RWPE1 (cell line): ENCODE results near the gene HNRNPA0.
"Not testable (repeated sequence)": the region's sequence is repeated elsewhere in the genome, so short reads cannot be mapped to it uniquely, and the experiment has no call there.

Experiments
- CTCF ChIA-PET: fragments of 350-600 bp; sonication (Branson Sonifier 250); formaldehyde crosslinking; extraction: SDS; loops from one replicate; lab custom pipeline; 2021; lab: Yijun Ruan, JAX
- POLR2A ChIA-PET: fragments of 400-600 bp; formaldehyde crosslinking; extraction: SDS; loops from one replicate; lab custom pipeline; 2020; ENCODE audit warnings: antibody characterized with exemption; ENCODE audit not compliant: low non-redundant PET; lab: Yijun Ruan, JAX
- DNase-seq: peaks from one replicate; pipeline ENCODE4 v3.0.0; 2012; ENCODE audit warnings: low spot score
- H3K27ac ChIP-seq: fragments of 450-650 bp; 2 replicates; pipeline ENCODE4 v1.5.1; 2017
- TF ChIP-seq, protein P1 (sequence below): fragments of 450-650 bp; conservative IDR thresholded peaks from 2 replicates; pipeline ENCODE4 v1.5.1; 2017; ENCODE audit warnings: low read depth, mild to moderate bottlenecking

Gene HNRNPA0

DNA sequence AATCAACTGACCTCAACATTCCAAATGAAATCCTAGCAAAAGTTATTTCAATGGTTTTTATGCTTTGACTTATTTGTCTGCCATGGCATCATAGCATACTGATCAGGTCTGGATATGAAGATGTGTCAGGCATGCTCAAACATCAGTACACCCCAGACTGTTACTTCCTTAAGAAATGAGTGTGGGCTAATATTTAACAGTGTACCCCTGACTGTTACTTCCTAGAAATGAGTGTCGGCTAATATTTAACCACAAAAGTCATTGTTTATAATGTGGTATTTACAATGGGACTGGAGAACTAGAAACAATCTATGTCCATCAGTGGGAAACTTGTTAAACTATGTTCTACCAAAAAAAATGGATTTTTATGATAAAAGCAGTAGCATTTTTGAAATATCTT lies 38.1 kb upstream of the HNRNPA0 start:
- CTCF ChIA-PET: interaction anchor here (0.6 kb wide), 1 partner anchor 85 kb away, joined by 3 read pairs; no protein-coding TSS in a partner anchor
- POLR2A ChIA-PET: no interaction called here
- TF ChIP-seq, protein P1, sequence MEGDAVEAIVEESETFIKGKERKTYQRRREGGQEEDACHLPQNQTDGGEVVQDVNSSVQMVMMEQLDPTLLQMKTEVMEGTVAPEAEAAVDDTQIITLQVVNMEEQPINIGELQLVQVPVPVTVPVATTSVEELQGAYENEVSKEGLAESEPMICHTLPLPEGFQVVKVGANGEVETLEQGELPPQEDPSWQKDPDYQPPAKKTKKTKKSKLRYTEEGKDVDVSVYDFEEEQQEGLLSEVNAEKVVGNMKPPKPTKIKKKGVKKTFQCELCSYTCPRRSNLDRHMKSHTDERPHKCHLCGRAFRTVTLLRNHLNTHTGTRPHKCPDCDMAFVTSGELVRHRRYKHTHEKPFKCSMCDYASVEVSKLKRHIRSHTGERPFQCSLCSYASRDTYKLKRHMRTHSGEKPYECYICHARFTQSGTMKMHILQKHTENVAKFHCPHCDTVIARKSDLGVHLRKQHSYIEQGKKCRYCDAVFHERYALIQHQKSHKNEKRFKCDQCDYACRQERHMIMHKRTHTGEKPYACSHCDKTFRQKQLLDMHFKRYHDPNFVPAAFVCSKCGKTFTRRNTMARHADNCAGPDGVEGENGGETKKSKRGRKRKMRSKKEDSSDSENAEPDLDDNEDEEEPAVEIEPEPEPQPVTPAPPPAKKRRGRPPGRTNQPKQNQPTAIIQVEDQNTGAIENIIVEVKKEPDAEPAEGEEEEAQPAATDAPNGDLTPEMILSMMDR: no peak
- no peak for DNase-seq
- no peak overlapping the region for H3K27ac ChIP-seq

DNA sequence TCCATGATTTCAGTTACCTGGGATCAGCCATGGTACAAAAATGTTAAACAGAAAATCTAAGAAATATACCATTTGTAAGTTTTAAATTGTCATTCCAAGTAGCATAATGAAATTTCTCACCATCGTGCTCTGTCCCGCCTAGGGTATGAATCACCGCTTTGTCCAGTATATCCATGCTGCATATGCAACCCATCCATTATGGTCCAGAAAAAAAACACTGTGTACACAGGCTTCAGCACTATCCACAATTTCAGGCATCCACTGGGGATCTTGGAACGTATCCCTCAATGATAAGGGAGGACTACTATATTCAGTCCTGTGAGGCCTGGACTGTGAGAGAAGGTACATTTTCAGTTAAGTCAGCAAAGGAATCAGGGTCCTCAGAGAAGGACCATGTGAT lies 37.6 kb upstream of the HNRNPA0 start:
- TF ChIP-seq, protein P1: no peak
- ChIA-PET POLR2A (no interaction called here), CTCF (no interaction called here)
- DNase-seq: no peak
- no peak overlapping the region for H3K27ac ChIP-seq

DNA sequence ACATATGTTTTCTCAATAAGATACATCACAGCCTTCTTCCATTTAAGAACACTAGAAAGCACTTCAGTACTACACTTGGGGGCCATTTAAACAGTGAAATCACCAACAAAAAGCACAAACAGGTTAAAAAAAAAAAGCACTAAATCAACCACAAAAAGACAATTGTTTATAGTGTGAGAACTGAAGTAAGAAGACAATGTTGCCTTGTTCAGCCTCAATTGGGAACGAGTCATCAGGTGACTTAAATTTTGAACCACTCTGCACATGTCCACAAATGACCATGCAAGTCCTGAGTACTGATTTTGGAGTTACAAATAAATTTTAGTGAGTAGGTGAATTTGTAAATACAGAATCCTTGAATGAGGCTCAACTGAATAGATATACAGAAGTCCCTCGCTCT lies 37.2 kb upstream of the HNRNPA0 start:
- no peak overlapping the region for H3K27ac ChIP-seq
- DNase-seq: no peak
- CTCF ChIA-PET: no interaction called here
- POLR2A ChIA-PET: no interaction called here
- TF ChIP-seq, protein P1: no peak

DNA sequence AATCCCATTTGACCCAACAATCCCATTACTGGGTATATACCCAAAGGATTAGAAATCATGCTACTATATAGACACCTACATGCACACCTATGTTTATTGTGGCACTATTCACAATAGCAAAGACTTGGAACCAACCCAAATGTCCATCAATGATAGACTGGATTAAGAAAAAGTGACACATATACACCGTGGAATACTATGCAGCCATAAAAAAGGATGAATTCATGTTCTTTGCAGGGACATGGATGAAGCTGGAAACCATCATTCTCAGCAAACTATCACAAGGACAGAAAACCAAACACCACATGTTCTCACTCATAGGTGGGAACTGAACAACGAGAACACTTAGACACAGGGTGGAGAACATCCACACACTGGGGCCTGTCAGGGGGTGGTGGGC lies 34.4 kb upstream of the HNRNPA0 start:
- CTCF ChIA-PET, H3K27ac ChIP-seq, POLR2A ChIA-PET, DNase-seq: not testable (repeated sequence)

DNA sequence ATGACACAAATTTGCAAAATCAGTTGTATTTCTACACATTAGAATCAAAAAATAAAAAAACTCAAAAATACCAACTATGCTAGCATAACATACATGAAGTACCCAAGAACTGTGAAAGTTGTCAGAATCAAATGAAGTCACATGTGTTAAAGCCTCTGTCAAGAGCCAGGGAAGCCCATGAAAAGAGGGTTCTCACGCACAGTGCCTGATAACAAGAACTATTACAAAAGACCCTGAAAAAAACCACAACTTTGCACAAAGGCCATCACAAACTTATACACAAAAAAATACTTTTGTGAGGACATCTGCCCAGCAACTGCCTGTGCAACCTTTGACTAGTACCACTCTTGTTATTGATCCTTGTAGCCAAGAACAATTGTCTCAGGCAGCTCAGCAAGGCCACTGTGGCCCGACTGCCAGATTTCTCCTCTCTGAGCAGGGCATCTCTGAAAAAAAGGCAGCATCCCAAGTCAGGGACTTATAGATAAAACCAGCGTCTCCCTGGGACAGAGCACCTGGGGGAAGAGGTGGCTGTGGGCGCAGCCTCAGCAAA lies 28.9 kb upstream of the HNRNPA0 start:
- ChIA-PET CTCF (interaction anchor here (0.7 kb wide), 1 partner anchor 19 kb away, joined by 3 read pairs; no protein-coding TSS in a partner anchor), POLR2A (no interaction called here)
- H3K27ac ChIP-seq: no peak overlapping the region
- TF ChIP-seq, protein P1: no peak
- DNase-seq: no peak

DNA sequence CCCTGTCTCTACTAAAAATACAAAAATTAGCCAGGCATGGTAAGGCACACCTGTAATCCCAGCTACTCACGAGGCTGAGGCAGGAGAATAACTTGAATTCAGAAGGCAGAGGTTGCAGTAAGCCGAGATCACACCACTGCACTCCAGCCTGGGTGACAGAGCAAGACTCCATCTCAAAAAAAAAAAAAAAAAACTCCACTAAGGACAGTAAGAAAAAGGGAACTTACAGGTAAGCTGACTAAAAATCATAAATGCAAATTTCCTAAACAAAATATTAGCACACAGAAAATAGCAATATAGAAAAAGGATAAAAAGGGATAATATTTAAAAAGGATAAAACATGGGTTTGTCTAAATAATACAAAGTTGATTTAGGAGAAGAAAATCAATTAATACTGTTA lies 27.9 kb upstream of the HNRNPA0 start:
- POLR2A ChIA-PET: no interaction called here
- CTCF ChIA-PET: interaction anchor here (0.8 kb wide), 1 partner anchor 352 kb away, joined by 3 read pairs; no protein-coding TSS in a partner anchor
- DNase-seq: no peak
- TF ChIP-seq, protein P1: no peak
- H3K27ac ChIP-seq: no peak overlapping the region

DNA sequence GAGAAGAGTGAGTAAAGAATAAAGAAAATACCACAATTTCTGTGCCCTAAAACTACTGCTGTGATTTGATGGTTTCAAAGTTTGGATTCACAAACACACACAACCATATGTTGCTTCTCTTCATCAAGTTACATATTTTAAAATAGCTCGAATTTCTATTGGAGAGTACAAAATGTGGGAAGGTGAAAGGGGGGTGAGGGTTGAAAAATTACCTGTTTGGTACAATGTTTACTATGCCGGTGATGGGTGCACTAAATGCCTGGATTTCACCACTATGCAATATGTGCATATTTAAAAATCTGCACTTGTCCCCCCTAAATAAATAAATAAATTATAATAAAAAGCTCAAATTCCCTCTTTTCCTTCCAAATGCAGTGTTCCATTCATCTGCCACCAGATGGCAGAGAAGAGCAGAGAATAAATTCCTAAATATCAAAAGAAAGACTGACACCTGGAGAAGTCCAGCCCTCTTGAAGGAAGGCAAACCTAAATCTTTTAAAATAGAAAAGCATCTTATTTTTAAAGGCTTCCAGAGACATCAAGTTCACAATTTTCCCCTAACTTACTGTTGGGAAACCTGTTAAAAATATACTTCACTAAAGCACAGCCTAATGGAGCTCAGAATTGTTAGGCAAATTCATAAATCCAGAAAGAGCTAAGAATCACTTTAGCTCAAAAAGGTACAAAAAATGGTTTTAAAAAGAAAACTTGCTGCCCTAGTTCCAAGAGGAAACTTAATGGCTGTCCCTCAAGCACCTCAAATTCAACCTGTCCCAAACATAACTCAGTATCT lies 24.8 kb upstream of the HNRNPA0 start:
- POLR2A ChIA-PET: no interaction called here
- CTCF ChIA-PET: interaction anchor here (0.5 to 2.4 kb wide), 46 partner anchors 11 to 1783 kb away, joined by 3 to 11 read pairs (median 4); no protein-coding TSS in a partner anchor
- no peak overlapping the region for H3K27ac ChIP-seq
- peak; percentile 45 for DNase-seq
- TF ChIP-seq, protein P1: peak; percentile 88

DNA sequence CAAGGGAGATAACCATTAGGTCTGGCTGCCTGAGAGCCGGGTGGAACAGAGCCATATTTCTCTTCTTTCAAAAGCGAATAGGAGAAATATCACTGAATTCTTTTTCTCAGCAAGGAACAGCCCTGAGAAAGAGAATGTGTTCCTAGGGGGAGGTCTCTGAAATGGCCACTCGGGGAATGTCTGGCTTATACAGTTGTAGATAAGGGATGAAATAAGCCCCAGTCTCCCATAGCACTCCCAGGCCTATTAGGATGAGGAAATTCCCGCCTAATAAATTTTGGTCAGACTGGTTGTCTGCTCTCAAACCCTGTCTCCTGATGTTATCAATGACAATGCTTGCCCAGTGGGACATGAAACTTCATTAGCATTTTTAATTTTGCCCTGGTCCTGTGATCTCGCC lies 13.8 kb upstream of the HNRNPA0 start:
- H3K27ac ChIP-seq, CTCF ChIA-PET, DNase-seq, POLR2A ChIA-PET: not testable (repeated sequence)
